Endothelial cell of umbilical vein (primary cell): Measurements from ENCODE around the gene RGS6. TPM values are rescaled to one million over a fixed set of nuclear protein-coding genes. Genes with fewer than 3 reads are reported as not detected.
A peak's percentile ranks its signal among the peaks of the same experiment; 100 is the strongest.

ENCODE experiments used
- BruUV-seq: library from RNA; stranded (reverse); fragments of 400-500 nt; replicated peaks from 2 replicates; lab custom pipeline; 2021; lab: Mats Ljungman, UMichigan
- CTCF ChIA-PET: fragments of 300-600, 350-600 bp; sonication (Branson Sonifier 250); formaldehyde crosslinking; loops from one replicate; lab custom pipeline; 2021; ENCODE audit warnings: antibody characterized with exemption, inconsistent platforms; lab: Charles Lee
- POLR2A ChIA-PET: fragments of 300-600, 350-600 bp; sonication (Branson Sonifier 250); formaldehyde crosslinking; loops from one replicate; lab custom pipeline; 2021; ENCODE audit warnings: antibody characterized with exemption, inconsistent platforms; lab: Charles Lee
- DNase-seq: peaks from one replicate; pipeline ENCODE4 v3.0.0-alpha.2; 2011; ENCODE audit warnings: low read depth, low spot score
- FAIRE-seq: peaks from 2 replicates; lab custom pipeline; 2011; peaks lifted over from hg19 to GRCh38; lab: Jason Lieb, UNC
- H2AFZ ChIP-seq: 2 replicates; pipeline ENCODE4 v1.6.0; 2012; ENCODE audit warnings: low read depth, low read length, control low read depth, inconsistent platforms
- H3K27ac ChIP-seq: 2 replicates; pipeline ENCODE4 v1.5.1; 2011; ENCODE audit warnings: low read depth, mild to moderate bottlenecking, control low read depth, low read length, moderate library complexity; ENCODE audit not compliant: insufficient read depth
- H3K27me3 ChIP-seq, 2 experiments: 2 replicates each; pipeline versions ENCODE4 v1.6.0 to v1.6.1; 2011; ENCODE audit warnings: low read length in 2 of 2, mixed read lengths in 1 of 2; ENCODE audit not compliant: control insufficient read depth in 2 of 2, insufficient read depth in 2 of 2
- H3K36me3 ChIP-seq, 2 experiments: 2 replicates in 1 of 2; 3 replicates in 1 of 2; pipeline ENCODE4 v1.5.1; 2011; ENCODE audit warnings: low read length in 2 of 2, mild to moderate bottlenecking in 1 of 2, moderate library complexity in 1 of 2; ENCODE audit not compliant: control insufficient read depth in 2 of 2, insufficient read depth in 2 of 2; ENCODE audit errors: extremely low read depth in 1 of 2
- H3K4me1 ChIP-seq: 3 replicates; pipeline ENCODE4 v1.5.1; 2011; ENCODE audit warnings: mild to moderate bottlenecking, low read length; ENCODE audit not compliant: control insufficient read depth, insufficient read depth; ENCODE audit errors: extremely low read depth
- H3K4me2 ChIP-seq: 2 replicates; pipeline ENCODE4 v1.6.1; 2011; ENCODE audit warnings: low read length, control low read depth, mixed read lengths; ENCODE audit not compliant: insufficient read depth
- H3K4me3 ChIP-seq, 3 experiments: fragments of 200-600 bp in 1 of 3; sonication (generic), shearing (Covaris generic) in 1 of 3; replicated peaks in 1 of 3; 2 replicates each; pipeline ENCODE4 v1.5.1; 2011 to 2016; ENCODE audit warnings: control low read depth in 3 of 3, low read length in 3 of 3, mild to moderate bottlenecking in 2 of 3, inconsistent platforms in 1 of 3, low read depth in 1 of 3, moderate library complexity in 1 of 3; ENCODE audit not compliant: insufficient read depth in 1 of 3
- H3K79me2 ChIP-seq: 2 replicates; pipeline ENCODE4 v1.6.0; 2012; ENCODE audit warnings: low read length, inconsistent platforms; ENCODE audit not compliant: control insufficient read depth, insufficient read depth
- H3K9ac ChIP-seq: replicated peaks from 2 replicates; pipeline ENCODE3; 2011; ENCODE audit warnings: low read length, control low read depth; ENCODE audit not compliant: insufficient read depth; ENCODE audit errors: extremely low read depth
- H3K9me1 ChIP-seq: replicated peaks from 3 replicates; pipeline ENCODE4 v1.6.0; 2011; ENCODE audit warnings: mild to moderate bottlenecking, low read length; ENCODE audit not compliant: control insufficient read depth, insufficient read depth; ENCODE audit errors: extremely low read depth
- H3K9me3 ChIP-seq: replicated peaks from 2 replicates; pipeline ENCODE4 v1.5.1; 2012; ENCODE audit warnings: low read length, inconsistent platforms; ENCODE audit not compliant: control insufficient read depth, insufficient read depth
- H4K20me1 ChIP-seq: replicated peaks from 2 replicates; pipeline ENCODE3; 2011; ENCODE audit warnings: mild to moderate bottlenecking, low read length; ENCODE audit not compliant: control insufficient read depth, insufficient read depth; ENCODE audit errors: extremely low read depth
- CTCF ChIP-seq, 2 donors: IDR thresholded peaks; 1 replicate in 1 of 2; 2 replicates in 1 of 2; pipeline ENCODE4 v1.5.1; 2011; ENCODE audit warnings: low read length in 2 of 2, mild to moderate bottlenecking in 2 of 2, moderate library complexity in 2 of 2, control low read depth in 1 of 2, inconsistent platforms in 1 of 2, low read depth in 1 of 2; ENCODE audit not compliant: insufficient read depth in 1 of 2; ENCODE audit errors: extremely low read depth in 1 of 2
- EZH2 ChIP-seq: IDR thresholded peaks from 2 replicates; pipeline ENCODE4 v1.6.1; 2012; ENCODE audit warnings: borderline replicate concordance, low read depth, mild to moderate bottlenecking, moderate library complexity, low read length, inconsistent platforms; ENCODE audit not compliant: severe bottlenecking
- FOS ChIP-seq: IDR thresholded peaks from 2 replicates; pipeline ENCODE4 v1.6.1; 2011; ENCODE audit warnings: mild to moderate bottlenecking, low read length, moderate library complexity, borderline replicate concordance; ENCODE audit not compliant: insufficient read depth
- GATA2 ChIP-seq: IDR thresholded peaks from 2 replicates; pipeline ENCODE4 v1.7.0; 2011; ENCODE audit warnings: low read depth, mild to moderate bottlenecking, moderate library complexity, mixed read lengths, low read length; ENCODE audit not compliant: insufficient read length, insufficient read depth
- JUN ChIP-seq: IDR thresholded peaks from 2 replicates; pipeline ENCODE4 v1.6.1; 2011; ENCODE audit warnings: borderline replicate concordance, low read depth; ENCODE audit not compliant: insufficient read length, insufficient read depth
- MAX ChIP-seq: IDR thresholded peaks from 2 replicates; pipeline ENCODE4 v1.6.1; 2011; ENCODE audit not compliant: insufficient read depth, insufficient read length
- MYC ChIP-seq: IDR thresholded peaks from one replicate; pipeline ENCODE4 v1.6.1; 2011; ENCODE audit warnings: mild to moderate bottlenecking, low read depth, low read length
- POLR2A ChIP-seq: IDR thresholded peaks from 2 replicates; pipeline ENCODE4 v1.6.1; 2012; ENCODE audit warnings: low read depth, mild to moderate bottlenecking, control low read depth, low read length
- POLR2AphosphoS5 ChIP-seq: IDR thresholded peaks from 2 replicates; pipeline ENCODE4 v1.6.1; 2012; ENCODE audit warnings: low read depth, mild to moderate bottlenecking, control low read depth, low read length, moderate library complexity; ENCODE audit not compliant: insufficient read depth
- dilution Hi-C: fragments of 300-500 bp; cut with MboI; formaldehyde crosslinking; loops from one replicate; pipeline ENCODE4 v1.15.0; 2019; ENCODE audit warnings: low sequenced_read_pairs; ENCODE audit not compliant: extremely low pct_ligation_motif_present
- intact Hi-C: fragments of 100-400 bp; cut with micrococcal nuclease; formaldehyde crosslinking; loops from one replicate; pipeline ENCODE4 v1.10.0; 2022
- polyA plus RNA-seq, 4 experiments: library from polyadenylated mRNA; depleted of rRNA in 3 of 4; stranded (reverse) in 3 of 4; unstranded in 1 of 4; fragments of >200 nt; gene quantifications; 2 replicates each; pipeline versions ENCODE4 v1.2.1 to v1.2.3, GENCODE V29; 2011 to 2012; ENCODE audit warnings: missing spikeins in 1 of 4
- total RNA-seq: library from RNA; stranded (reverse); gene quantifications from 2 replicates; pipeline ENCODE4 v1.2.3, GENCODE V29; 2021

Gene RGS6
- total and polyA plus RNA-seq, 2 donors (not counting 3 experiments of a cell fraction or from before 2014, with no cell fraction given), result not detected

- no peak overlapping the region for H3K9ac ChIP-seq
- H3K36me3 ChIP-seq, result no peaks in the 10 kb centered on the region
- H3K4me1 ChIP-seq, result peaks cover 6% of the 10 kb centered on the region
- H3K79me2 ChIP-seq, result no peaks in the 10 kb centered on the region
- DNase-seq (peak; percentile 42), FAIRE-seq (peak; percentile 74)
- H3K27me3 ChIP-seq, result peaks cover 13 to 22% of the 10 kb centered on the region in 2 experiments
- intact Hi-C loops (loop anchor here (1.0 to 10.0 kb wide), 2 partner anchors 221 to 434 kb away; no protein-coding TSS in a partner anchor), dilution Hi-C loops (no loop called here)
- TF ChIP-seq MYC (no peak), CTCF (IDR thresholded peaks at IDR 0.05; ENCODE audit: extremely low read depth in 1 of 2, insufficient read depth in 1 of 2, low read depth in 1 of 2, low read length in 2 of 2) (peak; percentile 74 to 83)
- H3K9me3 ChIP-seq, result no peaks in the 10 kb centered on the region
- H3K4me3 ChIP-seq, result no peak overlapping the region
- H4K20me1 ChIP-seq, result no peaks in the 10 kb centered on the region
- BruUV-seq, result no TSS peak
- H3K27ac ChIP-seq, result no peak overlapping the region
- no peaks in the 10 kb centered on the region for H3K9me1 ChIP-seq
- H3K4me2 ChIP-seq, result no peak overlapping the region
- no peak overlapping the region for H2AFZ ChIP-seq
- POLR2A ChIA-PET, result interaction anchor here (0.5 kb wide), 1 partner anchor 148 kb away, joined by 6 read pairs; no protein-coding TSS in a partner anchor
- CTCF ChIA-PET, result interaction anchor here (0.6 to 10.9 kb wide), 84 partner anchors 9 to 958 kb away, joined by 3 to 751 read pairs (median 5); partner anchors contain the start of genes DCAF4, DPF3, RBM25 and ZFYVE1
These were observed 581.9 kb downstream of the RGS6 start for GRCh38 chr14:72513965-72514659.

- H3K9me3 ChIP-seq, result no peaks in the 10 kb centered on the region
- no peaks in the 10 kb centered on the region for H3K9me1 ChIP-seq
- FAIRE-seq (no peak), DNase-seq (no peak)
- H4K20me1 ChIP-seq, result no peaks in the 10 kb centered on the region
- no peak overlapping the region for H3K9ac ChIP-seq
- intact Hi-C loops (loop anchor here (1.0 to 10.0 kb wide), 3 partner anchors 220 to 434 kb away; no protein-coding TSS in a partner anchor), dilution Hi-C loops (no loop called here)
- BruUV-seq, result no TSS peak
- TF ChIP-seq GATA2 (no peak), MAX (no peak), POLR2AphosphoS5 (no peak), FOS (no peak), EZH2 (no peak), POLR2A (no peak), MYC (no peak), CTCF (IDR thresholded peaks at IDR 0.05; ENCODE audit: extremely low read depth in 1 of 2, insufficient read depth in 1 of 2, low read depth in 1 of 2, low read length in 2 of 2) (no peak), JUN (no peak)
- H3K36me3 ChIP-seq, result no peaks in the 10 kb centered on the region
- peaks cover 10 to 19% of the 10 kb centered on the region in 2 experiments for H3K27me3 ChIP-seq
- H3K4me3 ChIP-seq, result no peak overlapping the region
- H3K79me2 ChIP-seq, result no peaks in the 10 kb centered on the region
- CTCF ChIA-PET, result interaction anchor here (0.6 to 10.9 kb wide), 83 partner anchors 9 to 957 kb away, joined by 3 to 751 read pairs (median 5); partner anchors contain the start of genes DCAF4, DPF3, RBM25 and ZFYVE1
- H3K4me2 ChIP-seq, result no peak overlapping the region
- no peak overlapping the region for H3K27ac ChIP-seq
- no peak overlapping the region for H2AFZ ChIP-seq
- H3K4me1 ChIP-seq, result peaks cover 6% of the 10 kb centered on the region
- POLR2A ChIA-PET, result no interaction called here
These were observed 582.4 kb downstream of the RGS6 start for GRCh38 chr14:72514660-72515025.
